IMR-90 (cell line): ENCODE measurements around the gene SHROOM3. TPM values are rescaled to one million over a fixed set of nuclear protein-coding genes. Genes with fewer than 3 reads are reported as not detected.

Experiments used
- ATAC-seq: fragments of 200-7000 bp; cut with Tn5 transposase; 2 replicates; pipeline ENCODE4 v1.9.1; 2020; ENCODE audit warnings: low read depth, mild to moderate bottlenecking, moderate library complexity
- BruUV-seq: library from RNA; stranded (reverse); fragments of 400-500 nt; replicated peaks from 2 replicates; lab custom pipeline; 2021; lab: Mats Ljungman, UMichigan
- CTCF ChIA-PET: fragments of 300-600 bp; formaldehyde crosslinking; extraction: SDS; loops from one replicate; lab custom pipeline; 2021; ENCODE audit warnings: antibody characterized with exemption; lab: Yijun Ruan, JAX
- POLR2A ChIA-PET: fragments of 300-600 bp; sonication (Branson Sonifier 250); formaldehyde crosslinking; loops from one replicate; lab custom pipeline; 2022; ENCODE audit warnings: antibody characterized with exemption; ENCODE audit not compliant: unreplicated experiment; lab: Charles Lee
- DNase-seq: peaks from one replicate; pipeline ENCODE4 v3.0.0; 2013
- H2AFZ ChIP-seq: replicated peaks from 2 replicates; pipeline ENCODE3; 2013; ENCODE audit warnings: low read length, mild to moderate bottlenecking; ENCODE audit not compliant: poor library complexity
- H2AK5ac ChIP-seq: 2 replicates; pipeline ENCODE4 v1.6.1; 2013; ENCODE audit warnings: low read depth, low read length, inconsistent platforms
- H2AK9ac ChIP-seq: replicated peaks from 2 replicates; pipeline ENCODE3; 2013; ENCODE audit warnings: mild to moderate bottlenecking, low read depth, low read length, moderate library complexity; ENCODE audit not compliant: poor library complexity
- H2BK120ac ChIP-seq: 2 replicates; pipeline ENCODE4 v1.6.1; 2013; ENCODE audit warnings: low read depth, low read length, inconsistent platforms
- H2BK15ac ChIP-seq: 3 replicates; pipeline ENCODE4 v1.6.1; 2013; ENCODE audit warnings: low read depth, low read length, inconsistent platforms
- H2BK20ac ChIP-seq: 2 replicates; pipeline ENCODE4 v1.6.1; 2013; ENCODE audit warnings: low read depth, mild to moderate bottlenecking, inconsistent platforms, low read length, moderate library complexity
- H2BK5ac ChIP-seq: 2 replicates; pipeline ENCODE4 v1.6.1; 2013; ENCODE audit warnings: mild to moderate bottlenecking, low read depth, low read length, inconsistent platforms; ENCODE audit not compliant: poor library complexity, severe bottlenecking
- H3K14ac ChIP-seq: replicated peaks from 2 replicates; pipeline ENCODE4 v1.6.1; 2013; ENCODE audit warnings: low read depth, low read length, inconsistent platforms
- H3K18ac ChIP-seq: 2 replicates; pipeline ENCODE4 v1.6.1; 2013; ENCODE audit warnings: low read depth, low read length, control low read depth
- H3K23ac ChIP-seq: 2 replicates; pipeline ENCODE4 v1.6.1; 2013; ENCODE audit warnings: low read depth, low read length, inconsistent platforms
- H3K27ac ChIP-seq: 2 replicates; pipeline ENCODE4 v1.5.1; 2013; ENCODE audit warnings: mild to moderate bottlenecking, control low read depth, low read length; ENCODE audit not compliant: insufficient read depth
- H3K27me3 ChIP-seq: 2 replicates; pipeline ENCODE4 v1.6.1; 2013; ENCODE audit warnings: low read length; ENCODE audit not compliant: control insufficient read depth, insufficient read depth
- H3K36me3 ChIP-seq: 2 replicates; pipeline ENCODE4 v1.6.1; 2013; ENCODE audit warnings: low read length, mixed read lengths; ENCODE audit not compliant: control insufficient read depth, insufficient read depth
- H3K4ac ChIP-seq: 2 replicates; pipeline ENCODE4 v1.6.1; 2013; ENCODE audit warnings: low read depth, low read length, inconsistent platforms
- H3K4me1 ChIP-seq: 2 replicates; pipeline ENCODE4 v1.6.1; 2013; ENCODE audit warnings: low read length, mixed read lengths; ENCODE audit not compliant: control insufficient read depth, insufficient read depth
- H3K4me2 ChIP-seq: 2 replicates; pipeline ENCODE4 v1.6.1; 2013; ENCODE audit warnings: low read depth, mild to moderate bottlenecking, control low read depth, low read length, moderate library complexity
- H3K4me3 ChIP-seq: 2 replicates; pipeline ENCODE4 v1.5.1; 2013; ENCODE audit warnings: low read depth, mild to moderate bottlenecking, control low read depth, low read length, moderate library complexity; ENCODE audit not compliant: insufficient read depth
- H3K56ac ChIP-seq: 2 replicates; pipeline ENCODE4 v1.6.1; 2013; ENCODE audit warnings: low read length, inconsistent platforms; ENCODE audit not compliant: insufficient read depth; ENCODE audit errors: extremely low read depth
- H3K79me1 ChIP-seq, 2 experiments: 2 replicates each; pipeline ENCODE4 v1.6.1; 2013; ENCODE audit warnings: low read length in 2 of 2, inconsistent platforms in 1 of 2, low read depth in 1 of 2
- H3K9ac ChIP-seq: 2 replicates; pipeline ENCODE4 v1.6.1; 2013; ENCODE audit warnings: low read depth, low read length, control low read depth
- H3K9me1 ChIP-seq: 2 replicates; pipeline ENCODE4 v1.6.1; 2013; ENCODE audit warnings: low read length, inconsistent platforms; ENCODE audit not compliant: insufficient read depth
- H3K9me3 ChIP-seq: 2 replicates; pipeline ENCODE4 v1.6.1; 2013; ENCODE audit warnings: low read length; ENCODE audit not compliant: control insufficient read depth, insufficient read depth
- H4K20me1 ChIP-seq: 2 replicates; pipeline ENCODE4 v1.6.1; 2013; ENCODE audit warnings: low read length, inconsistent platforms; ENCODE audit not compliant: insufficient read depth
- H4K5ac ChIP-seq: 2 replicates; pipeline ENCODE4 v1.6.1; 2013; ENCODE audit warnings: mild to moderate bottlenecking, low read depth, low read length, control low read depth
- H4K8ac ChIP-seq, 2 experiments: 2 replicates each; pipeline ENCODE4 v1.6.1; 2013; ENCODE audit warnings: low read depth in 2 of 2, low read length in 2 of 2, control low read depth in 1 of 2, inconsistent platforms in 1 of 2
- H4K91ac ChIP-seq: 2 replicates; pipeline ENCODE4 v1.6.1; 2013; ENCODE audit warnings: low read depth, low read length, inconsistent platforms; ENCODE audit not compliant: insufficient read depth
- CEBPB ChIP-seq: IDR thresholded peaks from 2 replicates; pipeline ENCODE4 v1.6.1; 2012; ENCODE audit warnings: low read depth, low read length, improper control_type of control experiment
- CHD1 ChIP-seq: IDR thresholded peaks from 2 replicates; pipeline ENCODE4 v1.6.1; 2012; ENCODE audit warnings: low read depth, low read length, improper control_type of control experiment
- CTCF ChIP-seq: conservative IDR thresholded peaks from 2 replicates; pipeline ENCODE4 v1.5.1; 2012; ENCODE audit warnings: mild to moderate bottlenecking, low read depth, low read length, improper control_type of control experiment
- FOS ChIP-seq: fragments of 150-350 bp; IDR thresholded peaks from 2 replicates; pipeline ENCODE4 v1.6.1; 2016; ENCODE audit warnings: low read depth, low read length
- MAFK ChIP-seq: IDR thresholded peaks from 2 replicates; pipeline ENCODE4 v1.6.1; 2012; ENCODE audit warnings: low read depth, low read length, improper control_type of control experiment
- MAZ ChIP-seq: IDR thresholded peaks from 2 replicates; pipeline ENCODE4 v1.6.1; 2012; ENCODE audit warnings: low read depth, mild to moderate bottlenecking, low read length, improper control_type of control experiment, moderate library complexity, borderline replicate concordance
- MXI1 ChIP-seq: IDR thresholded peaks from 2 replicates; pipeline ENCODE4 v1.6.1; 2012; ENCODE audit warnings: low read depth, mild to moderate bottlenecking, low read length, moderate library complexity, borderline replicate concordance
- NFE2L2 ChIP-seq: fragments of 150-350 bp; IDR thresholded peaks from 2 replicates; pipeline ENCODE4 v1.6.1; 2016; ENCODE audit warnings: low read depth, mild to moderate bottlenecking, low read length
- RAD21 ChIP-seq: IDR thresholded peaks from 2 replicates; pipeline ENCODE4 v1.6.1; 2012; ENCODE audit warnings: low read length, improper control_type of control experiment
- SMC3 ChIP-seq: fragments of 150-350 bp; IDR thresholded peaks from 2 replicates; pipeline ENCODE4 v1.6.1; 2016; ENCODE audit warnings: low read depth, mild to moderate bottlenecking, antibody characterized with exemption, low read length, moderate library complexity
- whole genome bisulfite sequencing, 2 experiments: methylation state at CpG; one replicate each; pipeline versions ENCODE4 v1.1.5 to v1.1.7; 2013; ENCODE audit warnings: missing lambda C conversion rate in 2 of 2; ENCODE audit not compliant: insufficient read length in 1 of 2; ENCODE audit errors: extremely low coverage in 2 of 2; 5-methylcytosine and 5-hydroxymethylcytosine counted together
- dilution Hi-C: fragments of 300-500 bp; cut with HindIII; formaldehyde crosslinking; loops from one replicate; pipeline ENCODE4 v1.14.3; 2018; ENCODE audit warnings: low sequenced_read_pairs; ENCODE audit not compliant: unreplicated experiment
- in situ Hi-C: fragments of 300-500 bp; cut with MboI; formaldehyde crosslinking; loops from 3 replicates; pipeline ENCODE4 v1.14.3; 2019; ENCODE audit warnings: low sequenced_read_pairs, inconsistent platforms, mixed read lengths
- intact Hi-C: fragments of 100-400 bp; cut with micrococcal nuclease; formaldehyde crosslinking; loops from 2 replicates; pipeline ENCODE4 v1.10.0; 2022
- polyA plus RNA-seq, 3 experiments: library from polyadenylated mRNA; depleted of rRNA; stranded (reverse); fragments of >200 nt; gene quantifications; 2 replicates each; pipeline ENCODE4 v1.2.3, GENCODE V29; 2012; ENCODE audit warnings: low replicate concordance in 1 of 3
- total RNA-seq: library from RNA; depleted of rRNA; stranded (reverse); fragments of >200 nt; gene quantifications from 2 replicates; pipeline ENCODE4 v1.2.3, GENCODE V29; 2012
- TF ChIP-seq, protein P1 (sequence below): fragments of 150-350 bp; IDR thresholded peaks from 2 replicates; pipeline ENCODE4 v1.6.1; 2017; ENCODE audit warnings: mild to moderate bottlenecking, antibody characterized with exemption, low read length, low read depth

Gene SHROOM3
- total and polyA plus RNA-seq, 2 of the 4 experiments (the other 2 are of a cell fraction), result 10.8 to 19.5 TPM

DNA sequence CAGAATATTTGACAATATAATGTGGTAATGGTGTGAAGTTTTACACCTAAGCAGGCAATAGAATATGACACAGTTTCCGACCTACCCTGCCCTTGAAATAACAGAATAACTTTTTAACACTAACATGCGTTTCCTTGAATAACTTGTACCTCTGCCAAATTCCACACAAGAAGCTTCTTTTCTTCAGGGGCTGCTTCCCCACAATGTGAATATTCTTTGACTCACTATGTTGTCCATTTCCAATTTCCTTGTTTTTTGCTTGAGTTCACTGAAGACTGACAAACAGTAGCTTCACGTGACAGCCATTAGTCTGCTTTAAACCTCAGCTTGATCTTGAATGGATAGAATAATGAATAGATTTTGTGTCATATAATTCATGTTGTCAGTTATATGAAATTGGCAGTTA is 14.3 kb downstream of the SHROOM3 start:
- Histone ChIP-seq H2BK20ac (no peak overlapping the region), H3K18ac (no peak overlapping the region), H3K27ac (no peak overlapping the region), H3K9me1 (no peaks in the 10 kb centered on the region), H3K4me2 (no peak overlapping the region), H3K4ac (no peak overlapping the region), H4K91ac (no peak overlapping the region), H3K23ac (no peak overlapping the region), H4K20me1 (no peaks in the 10 kb centered on the region), H3K36me3 (no peaks in the 10 kb centered on the region), H2BK120ac (no peak overlapping the region), H2BK15ac (no peak overlapping the region), H3K14ac (no peak overlapping the region), H2AK9ac (no peak overlapping the region), H3K4me1 (no peaks in the 10 kb centered on the region), H3K4me3 (no peak overlapping the region), H3K9ac (no peak overlapping the region), H3K56ac (no peak overlapping the region), H3K9me3 (no peaks in the 10 kb centered on the region), H3K79me1 (no peaks in the 10 kb centered on the region), H3K27me3 (peaks cover 14% of the 10 kb centered on the region), H4K8ac (no peak overlapping the region), H4K5ac (no peak overlapping the region), H2AFZ (no peak overlapping the region), H2BK5ac (no peak overlapping the region), H2AK5ac (no peak overlapping the region)
- dilution Hi-C loops, result no loop called here
- TF ChIP-seq RAD21 (no peak), FOS (no peak), MAFK (no peak), CHD1 (no peak), MAZ (no peak), CTCF (no peak), MXI1 (no peak), CEBPB (no peak), SMC3 (no peak), NFE2L2 (no peak)
- TF ChIP-seq, protein P1, sequence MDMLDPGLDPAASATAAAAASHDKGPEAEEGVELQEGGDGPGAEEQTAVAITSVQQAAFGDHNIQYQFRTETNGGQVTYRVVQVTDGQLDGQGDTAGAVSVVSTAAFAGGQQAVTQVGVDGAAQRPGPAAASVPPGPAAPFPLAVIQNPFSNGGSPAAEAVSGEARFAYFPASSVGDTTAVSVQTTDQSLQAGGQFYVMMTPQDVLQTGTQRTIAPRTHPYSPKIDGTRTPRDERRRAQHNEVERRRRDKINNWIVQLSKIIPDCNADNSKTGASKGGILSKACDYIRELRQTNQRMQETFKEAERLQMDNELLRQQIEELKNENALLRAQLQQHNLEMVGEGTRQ, result no peak
- ChIA-PET CTCF (no interaction called here), POLR2A (no interaction called here)
- no peak for ATAC-seq
- BruUV-seq, result no TSS peak
- DNase-seq, result no peak
- intact Hi-C loops, result no loop called here
- in situ Hi-C loops, result loop anchor here (25.0 kb wide), 1 partner anchor 763 kb away; no protein-coding TSS in a partner anchor
- 33% methylated on average over 1 of the region's 3 CpGs; no CpG with 5 or more reads in 1 of the 2 experiments for WGBS, 2 experiments
